GM12873 (cell line): ENCODE measurements around the gene SEMA3C.

Source experiments
- TF ChIP-seq, protein P1 (sequence below): IDR thresholded peaks from 2 replicates; pipeline ENCODE4 v1.5.1; 2012; ENCODE audit warnings: low read depth, mild to moderate bottlenecking, moderate library complexity, low read length, control low read depth; ENCODE audit not compliant: insufficient read depth; ENCODE audit errors: missing control alignments

Gene SEMA3C

DNA sequence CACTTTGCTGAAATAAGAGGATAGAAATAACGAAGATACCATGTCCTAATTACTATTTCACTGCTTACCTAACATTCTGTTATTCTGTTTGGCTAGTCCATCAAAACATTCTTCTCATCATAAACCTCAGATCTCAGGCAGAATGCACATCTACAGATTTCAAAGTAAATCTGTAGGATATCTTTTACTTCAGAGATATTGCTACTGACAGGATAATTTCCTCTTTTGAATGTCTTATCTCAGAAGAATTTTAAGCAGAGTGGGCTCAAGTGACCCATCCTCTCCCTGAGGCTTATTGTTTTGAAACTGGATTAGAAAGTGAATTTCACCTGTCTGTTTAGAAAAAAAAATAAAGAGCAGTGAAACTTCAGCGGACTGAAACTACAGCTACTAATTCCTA, 83.6 kb downstream of the SEMA3C start:
- TF ChIP-seq, protein P1, sequence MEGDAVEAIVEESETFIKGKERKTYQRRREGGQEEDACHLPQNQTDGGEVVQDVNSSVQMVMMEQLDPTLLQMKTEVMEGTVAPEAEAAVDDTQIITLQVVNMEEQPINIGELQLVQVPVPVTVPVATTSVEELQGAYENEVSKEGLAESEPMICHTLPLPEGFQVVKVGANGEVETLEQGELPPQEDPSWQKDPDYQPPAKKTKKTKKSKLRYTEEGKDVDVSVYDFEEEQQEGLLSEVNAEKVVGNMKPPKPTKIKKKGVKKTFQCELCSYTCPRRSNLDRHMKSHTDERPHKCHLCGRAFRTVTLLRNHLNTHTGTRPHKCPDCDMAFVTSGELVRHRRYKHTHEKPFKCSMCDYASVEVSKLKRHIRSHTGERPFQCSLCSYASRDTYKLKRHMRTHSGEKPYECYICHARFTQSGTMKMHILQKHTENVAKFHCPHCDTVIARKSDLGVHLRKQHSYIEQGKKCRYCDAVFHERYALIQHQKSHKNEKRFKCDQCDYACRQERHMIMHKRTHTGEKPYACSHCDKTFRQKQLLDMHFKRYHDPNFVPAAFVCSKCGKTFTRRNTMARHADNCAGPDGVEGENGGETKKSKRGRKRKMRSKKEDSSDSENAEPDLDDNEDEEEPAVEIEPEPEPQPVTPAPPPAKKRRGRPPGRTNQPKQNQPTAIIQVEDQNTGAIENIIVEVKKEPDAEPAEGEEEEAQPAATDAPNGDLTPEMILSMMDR: no peak

DNA sequence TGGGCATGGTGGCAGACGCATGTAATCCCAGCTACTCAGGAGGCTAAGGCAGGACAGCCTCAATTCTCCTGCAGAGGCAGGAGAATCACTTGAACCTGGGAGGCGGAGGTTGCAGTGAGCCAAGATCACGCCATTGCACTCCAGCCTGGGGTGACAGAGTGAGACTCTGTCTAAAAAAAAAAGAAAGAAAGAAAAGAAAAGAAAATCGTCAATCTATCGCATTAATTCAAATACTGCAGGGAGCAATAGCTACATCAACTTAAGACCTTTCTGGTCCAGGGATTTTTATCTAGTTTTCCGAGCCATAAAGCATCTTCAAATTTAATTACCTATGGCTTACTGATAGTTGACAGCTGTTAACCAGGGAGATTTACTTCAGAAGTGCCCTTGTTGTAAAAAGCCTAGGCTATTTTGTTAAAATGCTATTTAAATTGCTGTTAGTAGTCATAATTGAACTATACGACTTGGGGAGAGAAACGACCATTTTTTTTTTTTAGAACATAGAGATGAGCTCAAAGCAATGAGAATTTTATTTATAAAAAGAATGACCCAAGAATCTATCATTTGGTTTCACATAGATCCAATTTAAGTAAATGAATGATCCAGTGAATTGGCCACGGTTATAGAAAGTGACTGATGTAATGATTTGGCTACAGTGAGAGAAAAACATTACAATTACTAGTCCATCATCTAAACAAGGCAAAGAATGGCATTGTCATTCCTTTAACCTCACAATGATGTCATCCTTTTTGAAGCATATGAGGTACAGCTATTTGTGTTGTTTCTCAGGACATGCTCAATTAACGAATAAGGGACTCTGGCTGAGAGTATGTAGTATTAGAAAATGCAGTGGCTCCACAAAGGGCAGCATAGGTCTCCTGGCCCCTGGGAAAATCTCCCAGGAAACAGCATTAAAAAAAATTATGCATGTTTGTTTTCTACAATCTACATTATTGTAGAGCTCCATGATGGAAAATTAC, 85.3 kb downstream of the SEMA3C start:
- TF ChIP-seq, protein P1: no peak

GRCh38 chr7:80832006-80832405, 86.8 kb downstream of the SEMA3C start:
- TF ChIP-seq, protein P1: no peak

DNA sequence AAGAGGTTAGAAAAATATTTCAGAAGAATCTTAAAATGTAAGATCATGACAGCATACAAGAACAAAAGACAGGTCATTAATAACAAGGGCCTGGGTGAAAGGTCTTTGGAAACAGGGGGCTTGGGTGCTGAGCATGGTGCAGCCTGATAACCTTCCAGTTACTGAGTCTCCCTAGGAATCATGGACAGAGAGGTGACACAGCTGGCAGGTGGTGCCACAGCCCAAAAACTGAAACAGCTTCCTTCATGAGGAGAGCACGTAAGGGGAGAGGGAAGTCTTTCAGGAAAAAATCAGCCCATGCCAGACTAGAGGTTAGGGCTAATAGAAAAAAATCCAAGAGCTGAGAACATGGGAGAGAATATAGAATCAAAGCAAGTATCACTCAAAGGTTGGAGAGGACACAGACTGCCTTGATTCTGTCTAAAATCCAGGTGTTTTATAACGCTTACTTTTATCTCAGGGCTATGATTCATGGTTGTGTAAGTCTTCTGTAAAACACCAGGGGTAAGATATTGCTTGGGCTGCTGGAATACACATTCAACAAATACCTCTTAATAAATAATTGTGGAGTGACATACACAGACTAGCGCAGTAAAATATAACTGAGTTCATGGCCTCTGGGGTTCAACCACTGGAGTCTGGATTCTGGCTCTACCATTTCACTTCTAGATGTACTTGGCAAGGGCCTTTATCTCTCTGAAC, 88.1 kb downstream of the SEMA3C start:
- TF ChIP-seq, protein P1: no peak

DNA sequence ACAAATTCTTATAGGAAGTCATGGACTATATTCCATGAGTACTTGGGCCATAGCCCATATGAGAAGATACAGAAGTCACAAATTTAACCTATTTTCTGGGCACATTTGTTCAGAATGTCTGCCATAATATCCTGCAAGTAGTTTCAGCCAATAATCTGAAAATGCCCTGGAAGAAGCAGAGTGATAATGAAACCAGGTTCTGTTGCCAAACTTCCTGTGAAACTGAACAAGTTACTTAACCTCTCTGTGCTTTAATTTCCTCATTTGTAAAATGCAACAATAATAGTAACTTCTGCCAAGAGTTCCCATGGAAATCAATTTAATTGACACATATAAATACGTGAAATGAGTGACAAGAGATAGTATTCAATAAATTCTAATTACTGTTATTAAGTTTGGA, 88.8 kb downstream of the SEMA3C start:
- TF ChIP-seq, protein P1: no peak

- TF ChIP-seq, protein P1: no peak
These were observed 89.3 kb downstream of the SEMA3C start for GRCh38 chr7:80829527-80829926.

DNA sequence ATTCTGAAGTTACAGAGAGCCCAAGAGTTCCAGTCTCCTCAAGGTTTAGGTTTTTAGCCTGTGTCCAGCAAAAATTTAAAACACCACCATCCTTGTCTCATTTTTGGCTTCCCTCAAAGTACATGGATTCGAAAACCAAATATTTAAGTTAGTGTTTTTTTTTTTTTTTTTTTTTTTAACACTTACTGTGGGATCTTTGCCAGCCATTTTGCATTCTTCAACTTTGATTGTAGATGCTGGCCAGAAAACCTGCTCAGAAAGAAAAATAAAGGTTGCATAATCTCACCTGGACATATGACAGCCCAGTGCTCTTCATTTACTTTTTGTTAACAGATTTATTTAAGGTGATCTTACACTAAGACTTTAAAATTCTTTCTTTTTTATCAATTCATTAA, 91.6 kb downstream of the SEMA3C start:
- TF ChIP-seq, protein P1: no peak
